IMR-90 (cell line): ENCODE measurements around the gene ELMO1.

ENCODE experiments used
- CEBPB ChIP-seq: IDR thresholded peaks from 2 replicates; pipeline ENCODE4 v1.6.1; 2012; ENCODE audit warnings: low read depth, low read length, improper control_type of control experiment
- CHD1 ChIP-seq: IDR thresholded peaks from 2 replicates; pipeline ENCODE4 v1.6.1; 2012; ENCODE audit warnings: low read depth, low read length, improper control_type of control experiment
- CTCF ChIP-seq: conservative IDR thresholded peaks from 2 replicates; pipeline ENCODE4 v1.5.1; 2012; ENCODE audit warnings: mild to moderate bottlenecking, low read depth, low read length, improper control_type of control experiment
- ELK1 ChIP-seq: fragments of 150-350 bp; IDR thresholded peaks from 2 replicates; pipeline ENCODE4 v1.6.1; 2016; ENCODE audit warnings: low read depth, mild to moderate bottlenecking, low read length, moderate library complexity, borderline replicate concordance
- FOS ChIP-seq: fragments of 150-350 bp; IDR thresholded peaks from 2 replicates; pipeline ENCODE4 v1.6.1; 2016; ENCODE audit warnings: low read depth, low read length
- MAFK ChIP-seq: IDR thresholded peaks from 2 replicates; pipeline ENCODE4 v1.6.1; 2012; ENCODE audit warnings: low read depth, low read length, improper control_type of control experiment
- MAZ ChIP-seq: IDR thresholded peaks from 2 replicates; pipeline ENCODE4 v1.6.1; 2012; ENCODE audit warnings: low read depth, mild to moderate bottlenecking, low read length, improper control_type of control experiment, moderate library complexity, borderline replicate concordance
- MXI1 ChIP-seq: IDR thresholded peaks from 2 replicates; pipeline ENCODE4 v1.6.1; 2012; ENCODE audit warnings: low read depth, mild to moderate bottlenecking, low read length, moderate library complexity, borderline replicate concordance
- NFE2L2 ChIP-seq: fragments of 150-350 bp; IDR thresholded peaks from 2 replicates; pipeline ENCODE4 v1.6.1; 2016; ENCODE audit warnings: low read depth, mild to moderate bottlenecking, low read length
- POLR2A ChIP-seq: IDR thresholded peaks from 2 replicates; pipeline ENCODE4 v1.6.1; 2012; ENCODE audit warnings: mild to moderate bottlenecking, low read depth, low read length
- RAD21 ChIP-seq: IDR thresholded peaks from 2 replicates; pipeline ENCODE4 v1.6.1; 2012; ENCODE audit warnings: low read length, improper control_type of control experiment
- RCOR1 ChIP-seq: IDR thresholded peaks from 2 replicates; pipeline ENCODE4 v1.6.1; 2012; ENCODE audit warnings: mild to moderate bottlenecking, low read length, improper control_type of control experiment; ENCODE audit not compliant: insufficient replicate concordance
- USF2 ChIP-seq: fragments of 150-350 bp; IDR thresholded peaks from 2 replicates; pipeline ENCODE4 v1.6.1; 2017; ENCODE audit warnings: mild to moderate bottlenecking, antibody characterized with exemption, low read length, low read depth

DNA sequence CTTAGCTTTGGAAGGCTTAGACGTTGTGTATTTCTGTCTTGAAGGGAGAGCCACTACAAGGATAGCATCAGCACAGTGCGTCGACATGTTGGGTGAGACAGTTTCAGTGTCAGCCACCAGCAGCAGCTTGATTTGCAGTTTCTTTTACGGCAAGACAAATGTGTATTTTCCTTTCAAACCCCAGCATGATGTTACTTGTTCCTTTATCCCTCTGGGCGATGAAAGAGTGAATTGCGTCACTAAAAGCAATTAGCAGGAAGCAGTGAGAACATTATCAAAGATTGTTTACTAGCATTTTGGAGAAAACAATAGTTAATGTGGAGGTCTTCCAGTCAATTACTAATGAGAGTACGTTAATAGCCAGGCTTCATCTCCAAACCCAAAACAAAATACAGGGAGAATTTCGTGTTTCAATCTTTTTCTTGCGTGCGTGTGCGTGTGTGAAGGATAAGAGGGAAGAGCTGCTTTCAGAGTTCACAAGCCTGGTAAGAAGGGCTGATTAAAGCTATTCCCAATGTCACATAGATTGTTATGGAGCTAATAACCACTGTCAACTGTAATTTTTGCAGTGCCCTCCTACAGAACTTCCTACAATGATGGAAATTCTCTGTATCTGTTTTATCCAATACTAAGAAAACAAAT, 567.3 kb downstream of the ELMO1 start:
- no peak for TF ChIP-seq USF2
- no peak for TF ChIP-seq MAFK
- TF ChIP-seq MAZ: no peak
- no peak for TF ChIP-seq CTCF
- TF ChIP-seq POLR2A: no peak
- no peak for TF ChIP-seq MXI1
- no peak for TF ChIP-seq RCOR1
- no peak for TF ChIP-seq FOS
- TF ChIP-seq CHD1: no peak
- TF ChIP-seq NFE2L2: no peak
- TF ChIP-seq RAD21: no peak
- TF ChIP-seq ELK1: no peak
- TF ChIP-seq CEBPB: no peak
